SK-N-SH (cell line): Measurements from ENCODE around the gene MACROD2. TPM values are rescaled to one million over a fixed set of nuclear protein-coding genes. Genes with fewer than 3 reads are reported as not detected.
"Not testable (repeated sequence)": the region's sequence is repeated elsewhere in the genome, so short reads cannot be mapped to it uniquely, and the experiment has no call there.

ENCODE experiments used
- CTCF ChIA-PET: fragments of 300-600, 350-600 bp; formaldehyde crosslinking; extraction: SDS; loops from one replicate; lab custom pipeline; 2021; lab: Yijun Ruan, JAX
- POLR2A ChIA-PET: fragments of 350-600 bp; sonication (Branson Sonifier 250); formaldehyde crosslinking; extraction: SDS; loops from one replicate; lab custom pipeline; 2020; ENCODE audit warnings: antibody characterized with exemption, inconsistent platforms; lab: Yijun Ruan, JAX
- DNase-seq: peaks from one replicate; pipeline ENCODE4 v3.0.0; 2012
- H2AFZ ChIP-seq: fragments of 200-600 bp; sonication (generic); 2 replicates; pipeline ENCODE4 v1.8.1; 2016; ENCODE audit warnings: antibody characterized with exemption, mild to moderate bottlenecking, low read depth
- H3F3A ChIP-seq: fragments of 200-600 bp; sonication (generic); replicated peaks from 2 replicates; pipeline ENCODE3; 2016; ENCODE audit warnings: antibody characterized with exemption, mild to moderate bottlenecking; ENCODE audit not compliant: insufficient read depth
- H3K27ac ChIP-seq, 2 experiments: fragments of 200-500 bp in 1 of 2; fragments of 200-600 bp in 1 of 2; sonication (Bioruptor generic) in 1 of 2; sonication (generic), shearing (Covaris generic) in 1 of 2; 2 replicates each; pipeline versions ENCODE4 v1.5.1 to v1.6.1; 2014 to 2016; ENCODE audit warnings: low read depth in 2 of 2, inconsistent platforms in 1 of 2, low read length in 1 of 2, mild to moderate bottlenecking in 1 of 2, mixed read lengths in 1 of 2
- H3K27me3 ChIP-seq: fragments of 200-600 bp; sonication (generic), shearing (Covaris generic); 2 replicates; pipeline ENCODE4 v1.6.1; 2016; ENCODE audit warnings: mixed run types; ENCODE audit not compliant: insufficient read depth
- H3K36me3 ChIP-seq, 2 experiments: fragments of 200-500 bp in 1 of 2; fragments of 200-600 bp in 1 of 2; sonication (Bioruptor generic) in 1 of 2; sonication (generic) in 1 of 2; replicated peaks in 1 of 2; 2 replicates each; pipeline versions ENCODE3 to v1.5.1; 2014 to 2016; ENCODE audit warnings: low read length in 1 of 2, mild to moderate bottlenecking in 1 of 2; ENCODE audit not compliant: insufficient read depth in 2 of 2, control insufficient read depth in 1 of 2
- H3K4me1 ChIP-seq, 2 experiments: fragments of 200-500 bp in 1 of 2; fragments of 200-600 bp in 1 of 2; sonication (Bioruptor generic) in 1 of 2; sonication (generic), shearing (Covaris generic) in 1 of 2; 2 replicates each; pipeline versions ENCODE4 v1.5.1 to v1.6.1; 2014 to 2016; ENCODE audit warnings: low read depth in 1 of 2, low read length in 1 of 2, mixed run types in 1 of 2; ENCODE audit not compliant: insufficient read depth in 2 of 2, control insufficient read depth in 1 of 2
- H3K4me2 ChIP-seq: fragments of 200-600 bp; sonication (generic), shearing (Covaris generic); 2 replicates; pipeline ENCODE4 v1.6.1; 2017; ENCODE audit warnings: mixed run types
- H3K4me3 ChIP-seq, 2 experiments: fragments of 200-500 bp in 1 of 2; fragments of 200-600 bp in 1 of 2; sonication (Bioruptor generic) in 1 of 2; sonication (generic), shearing (Covaris generic) in 1 of 2; 2 replicates each; pipeline versions ENCODE4 v1.5.1 to v1.8.1; 2014 to 2016; ENCODE audit warnings: low read depth in 2 of 2, inconsistent platforms in 1 of 2, low read length in 1 of 2, mild to moderate bottlenecking in 1 of 2, mixed read lengths in 1 of 2, moderate library complexity in 1 of 2
- H3K79me2 ChIP-seq: fragments of 200-600 bp; sonication (generic); 2 replicates; pipeline ENCODE4 v1.8.1; 2017; ENCODE audit warnings: mild to moderate bottlenecking; ENCODE audit not compliant: insufficient read depth
- H3K9ac ChIP-seq: fragments of 200-600 bp; sonication (generic); 2 replicates; pipeline ENCODE4 v1.6.1; 2017; ENCODE audit warnings: mixed run types
- H3K9me2 ChIP-seq: fragments of 200-600 bp; sonication (generic); 2 replicates; pipeline ENCODE4 v1.6.1; 2017; ENCODE audit warnings: mixed run types
- H3K9me3 ChIP-seq: fragments of 200-600 bp; sonication (generic); 2 replicates; pipeline ENCODE4 v1.6.1; 2017; ENCODE audit warnings: mixed run types, mild to moderate bottlenecking, moderate library complexity
- H4K20me1 ChIP-seq: fragments of 200-600 bp; sonication (generic); 2 replicates; pipeline ENCODE4 v1.6.1; 2017; ENCODE audit warnings: mild to moderate bottlenecking, mixed run types; ENCODE audit not compliant: insufficient read depth
- ELF1 ChIP-seq: IDR thresholded peaks from 2 replicates; pipeline ENCODE4 v1.4.0; 2012
- FOSL2 ChIP-seq: IDR thresholded peaks from 2 replicates; pipeline ENCODE4 v1.4.0; 2012; ENCODE audit warnings: low read depth, mild to moderate bottlenecking, moderate library complexity, borderline replicate concordance
- GABPA ChIP-seq: IDR thresholded peaks from 2 replicates; pipeline ENCODE4 v1.4.0; 2012; ENCODE audit warnings: low read depth, mild to moderate bottlenecking
- MEF2A ChIP-seq: IDR thresholded peaks from 2 replicates; pipeline ENCODE4 v1.4.0; 2012; ENCODE audit warnings: low read depth, borderline replicate concordance
- MXI1 ChIP-seq: IDR thresholded peaks from 2 replicates; pipeline ENCODE4 v1.6.1; 2012; ENCODE audit warnings: mild to moderate bottlenecking, low read depth, low read length, improper control_type of control experiment
- NFIC ChIP-seq: IDR thresholded peaks from 2 replicates; pipeline ENCODE4 v1.4.0; 2012; ENCODE audit warnings: borderline replicate concordance
- NRF1 ChIP-seq: IDR thresholded peaks from 2 replicates; pipeline ENCODE4 v1.6.1; 2012; ENCODE audit warnings: low read depth, mild to moderate bottlenecking, low read length
- PBX3 ChIP-seq: IDR thresholded peaks from 2 replicates; pipeline ENCODE4; 2012
- RCOR1 ChIP-seq: fragments of 150-350 bp; IDR thresholded peaks from 2 replicates; pipeline ENCODE4 v1.6.1; 2017; ENCODE audit warnings: antibody characterized with exemption, low read length
- SMC3 ChIP-seq: IDR thresholded peaks from 2 replicates; pipeline ENCODE4 v1.6.1; 2012; ENCODE audit warnings: low read depth, low read length, improper control_type of control experiment
- TAF1 ChIP-seq: IDR thresholded peaks from 2 replicates; pipeline ENCODE4 v1.6.1; 2012; ENCODE audit warnings: low read depth, mild to moderate bottlenecking, low read length, moderate library complexity, borderline replicate concordance
- TCF12 ChIP-seq: IDR thresholded peaks from 2 replicates; pipeline ENCODE4 v1.4.0; 2012
- TEAD4 ChIP-seq: IDR thresholded peaks from 2 replicates; pipeline ENCODE4 v1.4.0; 2012; ENCODE audit warnings: mild to moderate bottlenecking, borderline replicate concordance; ENCODE audit not compliant: insufficient read depth
- YY1 ChIP-seq: IDR thresholded peaks from 2 replicates; pipeline ENCODE4 v1.4.0; 2012; ENCODE audit warnings: low read depth, mild to moderate bottlenecking
- WGBS: methylation state at CpG from one replicate; pipeline ENCODE4 v1.1.6; 2017; ENCODE audit warnings: low lambda C conversion rate; 5-methylcytosine and 5-hydroxymethylcytosine counted together
- polyA plus RNA-seq, 3 experiments: library from polyadenylated mRNA; depleted of rRNA; stranded (reverse); fragments of >200 nt; gene quantifications; 2 replicates each; pipeline ENCODE4 v1.2.3, GENCODE V29; 2012

Gene MACROD2
- polyA plus RNA-seq, 1 of the 3 experiments (the other 2 are of a cell fraction), result 0.33 TPM

GRCh38 chr20:15528391-15529111 is 1533.2 kb downstream of the MACROD2 start:
- POLR2A ChIA-PET, result no interaction called here
- Histone ChIP-seq H3K9me3 (no peaks in the 10 kb centered on the region), H3K27me3 (no peaks in the 10 kb centered on the region), H3K4me1 (no peaks in the 10 kb centered on the region), H3K9me2 (0 out of 2 replicates have a peak, but pooled peaks cover 3% of the 10 kb centered on the region), H3K79me2 (no peaks in the 10 kb centered on the region), H3K36me3 (no peaks in the 10 kb centered on the region), H3K4me3 (no peak overlapping the region), H4K20me1 (no peaks in the 10 kb centered on the region), H3K4me2 (no peak overlapping the region), H2AFZ (no peak overlapping the region), H3K9ac (no peak overlapping the region), H3K27ac (no peak overlapping the region), H3F3A (no peaks in the 10 kb centered on the region)
- TF ChIP-seq TCF12 (peak; percentile 20; the same call in 1 of the 2 replicates), TAF1 (no peak)
- WGBS, result 27% methylated on average over 4 of the region's 4 CpGs
- CTCF ChIA-PET, result no interaction called here
- no peak for DNase-seq

- CTCF ChIA-PET, result no interaction called here
- Histone ChIP-seq H3K9me3 (no peaks in the 10 kb centered on the region), H3K4me2 (no peak overlapping the region), H3K9ac (no peak overlapping the region), H3K9me2 (no peaks in the 10 kb centered on the region), H4K20me1 (no peaks in the 10 kb centered on the region), H3K4me3 (no peak overlapping the region), H3F3A (no peaks in the 10 kb centered on the region), H3K79me2 (no peaks in the 10 kb centered on the region), H3K4me1 (no peaks in the 10 kb centered on the region), H3K27ac (no peak overlapping the region), H3K36me3 (no peaks in the 10 kb centered on the region), H2AFZ (no peak overlapping the region), H3K27me3 (no peaks in the 10 kb centered on the region)
- POLR2A ChIA-PET, result no interaction called here
- TF ChIP-seq ELF1 (no peak), NRF1 (no peak), MEF2A (no peak)
- no peak for DNase-seq
- 77% methylated on average over 3 of the region's 3 CpGs for WGBS
Observed at GRCh38 chr20:15535863-15536262, 1540.5 kb downstream of the MACROD2 start.

- POLR2A ChIA-PET, result not testable (repeated sequence)
- CTCF ChIA-PET, result interaction anchor here (0.6 kb wide), 1 partner anchor 27 kb away, joined by 3 read pairs; no protein-coding TSS in a partner anchor
Observed at GRCh38 chr20:15537200-15537599, 1541.9 kb downstream of the MACROD2 start.

GRCh38 chr20:15542655-15543054 is 1547.3 kb downstream of the MACROD2 start:
- WGBS, result 45% methylated on average over 5 of the region's 5 CpGs
- ChIA-PET POLR2A (no interaction called here), CTCF (interaction anchor here (1.5 kb wide), 1 partner anchor 1219 kb away, joined by 3 read pairs; no protein-coding TSS in a partner anchor)
- no peak for DNase-seq
- Histone ChIP-seq H3K9ac (no peak overlapping the region), H3K36me3 (no peaks in the 10 kb centered on the region), H4K20me1 (no peaks in the 10 kb centered on the region), H3K27ac (no peak overlapping the region), H3K4me2 (no peak overlapping the region), H3K4me1 (no peaks in the 10 kb centered on the region), H3K27me3 (no peaks in the 10 kb centered on the region), H3K79me2 (no peaks in the 10 kb centered on the region), H3F3A (no peaks in the 10 kb centered on the region), H3K4me3 (no peak overlapping the region), H3K9me2 (no peaks in the 10 kb centered on the region), H3K9me3 (no peaks in the 10 kb centered on the region), H2AFZ (no peak overlapping the region)
- TF ChIP-seq PBX3 (no peak), NFIC (no peak), YY1 (no peak), SMC3 (no peak), RCOR1 (no peak), MXI1 (no peak), FOSL2 (no peak), GABPA (no peak), TEAD4 (no peak)

More at GRCh38 chr20:15537200-15537599, 1541.9 kb downstream of the MACROD2 start:
- H3K9me2 ChIP-seq, H2AFZ ChIP-seq, H3K4me3 ChIP-seq, H4K20me1 ChIP-seq, H3K9ac ChIP-seq, H3K4me1 ChIP-seq, DNase-seq, H3F3A ChIP-seq, H3K27me3 ChIP-seq, H3K9me3 ChIP-seq, H3K27ac ChIP-seq, H3K4me2 ChIP-seq, H3K79me2 ChIP-seq, H3K36me3 ChIP-seq: not testable (repeated sequence)
- 65% methylated on average over 1 of the region's 1 CpG for WGBS
